ENCODE results near the gene CCDC182. TPM values are rescaled to one million over a fixed set of nuclear protein-coding genes. Genes with fewer than 3 reads are reported as not detected.

CCDC182 gene
- not detected for total RNA-seq

DNA sequence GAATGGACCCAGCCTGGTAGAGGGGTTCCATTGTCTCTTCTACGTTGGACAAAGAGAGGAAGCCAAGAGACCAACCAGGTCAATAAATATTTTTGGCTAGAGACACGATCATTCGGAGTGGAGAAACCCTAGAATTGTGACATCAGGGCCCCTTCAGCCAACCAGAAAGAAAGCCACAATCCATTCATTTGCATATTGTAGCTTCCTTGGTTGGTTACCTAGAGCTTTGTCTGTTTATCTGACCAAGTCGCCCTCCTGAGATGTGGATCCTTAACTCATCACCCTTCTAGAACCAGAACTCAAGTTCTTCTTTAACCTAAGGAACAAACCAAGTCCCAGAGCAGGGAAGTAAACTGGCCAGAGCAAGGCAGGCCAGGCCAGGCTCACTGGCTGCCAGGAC lies at the start of gene CCDC182:
TSS of gene CCDC182 (minus strand) at position 58 of the 400 bp plus-strand sequence. CDS start at position 31, 27 bp downstream.
- Histone ChIP-seq H3K27me3 (peaks cover 8% of the 10 kb centered on the region), H3K27ac (no peak within 1 kb of the TSS), H3K4me1 (peaks cover 0 to 2% (median 0%) of the 10 kb centered on the region in 3 donors), H3K36me3 (no peaks in the 10 kb centered on the region), H3K9me3 (no peaks in the 10 kb centered on the region), H3K4me3 (no peak within 1 kb of the TSS)
- no peak for TF ChIP-seq CTCF (IDR thresholded peaks at IDR 0.05)
- ATAC-seq = no peak
- WGBS, 2 donors (ENCODE audit: low coverage in 1 of 2) = 66% methylated on average over 4 of the region's 4 CpGs; no CpG with 5 or more reads in 1 of the 2 donors

DNA sequence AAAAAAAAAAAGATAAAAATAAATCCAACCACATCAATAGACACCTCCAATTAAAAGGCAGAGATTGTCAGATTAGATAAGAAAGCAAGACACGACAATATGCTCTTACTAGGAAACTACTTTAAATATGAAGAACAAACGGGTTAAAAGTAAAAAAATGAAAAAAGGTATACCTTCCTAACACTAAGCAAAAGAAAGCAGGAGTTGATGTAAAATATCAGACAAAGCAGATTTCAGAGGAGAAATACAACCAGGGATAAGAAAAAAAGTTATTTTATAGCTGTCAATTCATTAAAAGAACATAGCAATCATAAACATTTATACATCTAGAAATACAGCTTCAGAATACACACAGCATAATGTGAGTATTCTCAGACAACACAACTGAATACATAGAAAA lies 49.7 kb upstream of the CCDC182 start:
- H3K27me3 ChIP-seq = no peaks in the 10 kb centered on the region
- ATAC-seq = no peak
- no peaks in the 10 kb centered on the region for H3K36me3 ChIP-seq
- no peaks in the 10 kb centered on the region for H3K9me3 ChIP-seq
- WGBS, 2 donors (ENCODE audit: low coverage in 1 of 2) = 34 to 94% methylated on average over 2 of the region's 2 CpGs
- TF ChIP-seq CTCF (IDR thresholded peaks at IDR 0.05) (no peak), EP300 (IDR thresholded peaks at IDR 0.05) (no peak), POLR2A (IDR thresholded peaks at IDR 0.05) (no peak), POLR2AphosphoS5 (IDR thresholded peaks at IDR 0.05) (no peak)
- H3K4me1 ChIP-seq = no peaks in the 10 kb centered on the region
- no peak overlapping the region for H3K27ac ChIP-seq
- H3K4me3 ChIP-seq = no peak overlapping the region

- H3K27ac ChIP-seq = no peak overlapping the region
- no peaks in the 10 kb centered on the region for H3K9me3 ChIP-seq
- TF ChIP-seq POLR2AphosphoS5 (IDR thresholded peaks at IDR 0.05) (no peak), EP300 (IDR thresholded peaks at IDR 0.05) (no peak), CTCF (IDR thresholded peaks at IDR 0.05) (no peak), POLR2A (IDR thresholded peaks at IDR 0.05) (no peak)
- H3K4me3 ChIP-seq = no peak overlapping the region
- no peaks in the 10 kb centered on the region for H3K36me3 ChIP-seq
- 62 to 71% methylated on average over 3 to 4 of the region's 4 CpGs for whole genome bisulfite sequencing, 2 donors (ENCODE audit: low coverage in 1 of 2)
- no peak for ATAC-seq
- peaks cover 0 to 6% (median 0%) of the 10 kb centered on the region in 3 donors for H3K4me1 ChIP-seq
- no peaks in the 10 kb centered on the region for H3K27me3 ChIP-seq
Observed at GRCh38 chr17:57788725-57789124, 43.6 kb upstream of the CCDC182 start.

DNA sequence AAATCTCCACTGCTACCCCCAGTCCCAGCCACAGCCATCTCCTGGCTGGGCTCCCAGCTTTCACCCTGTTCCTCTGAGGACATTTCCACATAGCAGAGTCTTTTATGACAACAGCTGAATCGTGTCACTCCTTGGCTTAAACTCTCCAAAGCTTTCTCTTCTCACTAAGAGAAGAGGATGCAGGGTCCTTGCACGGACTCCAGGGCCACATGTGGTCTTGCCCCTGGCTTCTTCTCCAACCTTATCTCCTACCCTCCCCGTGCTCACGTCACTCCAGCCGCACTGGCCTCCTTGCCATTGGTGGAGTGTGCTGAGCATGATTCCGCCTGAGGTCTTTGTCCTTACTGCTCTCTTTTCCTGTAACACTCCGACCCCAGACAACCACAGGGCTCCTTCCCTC lies 39.9 kb upstream of the CCDC182 start:
- ATAC-seq = no peak
- TF ChIP-seq POLR2AphosphoS5 (IDR thresholded peaks at IDR 0.05) (no peak), EP300 (IDR thresholded peaks at IDR 0.05) (no peak), CTCF (IDR thresholded peaks at IDR 0.05) (no peak), POLR2A (IDR thresholded peaks at IDR 0.05) (no peak)
- 65 to 79% methylated on average over 4 to 7 of the region's 7 CpGs for WGBS, 2 donors (ENCODE audit: low coverage in 1 of 2)

DNA sequence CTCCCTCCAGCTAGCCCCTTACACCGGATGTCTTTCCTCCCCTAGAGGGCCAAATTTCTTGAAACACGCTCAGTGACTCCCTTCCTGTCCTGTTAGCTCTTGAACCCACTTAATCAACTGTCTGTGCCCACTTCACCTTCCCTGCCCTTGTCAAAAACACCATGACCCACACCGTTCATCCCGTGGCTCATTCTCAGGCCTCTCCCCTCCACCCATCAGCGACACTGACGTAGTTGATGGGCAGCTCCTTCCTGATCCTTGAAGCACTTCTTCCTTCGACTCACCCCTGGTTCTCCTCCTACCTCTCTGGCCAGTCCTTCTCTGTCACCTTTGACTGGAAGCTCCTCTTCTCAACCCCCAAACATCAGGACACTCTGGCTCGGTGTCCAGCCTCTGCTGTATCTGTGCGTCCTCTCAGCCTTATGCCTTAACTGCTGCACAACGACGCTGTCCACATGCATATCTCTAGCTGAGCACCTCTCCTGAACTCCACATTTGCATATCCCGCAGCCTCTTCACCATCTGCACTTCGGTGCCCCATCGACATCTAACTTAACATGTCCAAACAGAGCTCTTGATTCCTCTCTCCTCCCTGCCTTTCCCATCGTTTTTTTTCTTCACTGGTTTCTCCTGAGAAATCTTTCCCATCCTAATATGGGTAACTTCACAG lies 39.3 kb upstream of the CCDC182 start:
- Histone ChIP-seq H3K4me1 (peaks cover 0 to 24% (median 7%) of the 10 kb centered on the region in 3 donors), H3K27ac (no peak overlapping the region), H3K36me3 (no peaks in the 10 kb centered on the region), H3K4me3 (no peak overlapping the region), H3K27me3 (peaks cover 17% of the 10 kb centered on the region), H3K9me3 (no peaks in the 10 kb centered on the region)
- ATAC-seq = no peak
- TF ChIP-seq EP300 (IDR thresholded peaks at IDR 0.05) (no peak), POLR2A (IDR thresholded peaks at IDR 0.05) (no peak), POLR2AphosphoS5 (IDR thresholded peaks at IDR 0.05) (no peak), CTCF (IDR thresholded peaks at IDR 0.05) (no peak)
- WGBS, 2 donors (ENCODE audit: low coverage in 1 of 2) = 71 to 77% methylated on average over 7 to 15 of the region's 15 CpGs

More for the DNA sequence above, 39.9 kb upstream of the CCDC182 start:
- H3K36me3 ChIP-seq = no peaks in the 10 kb centered on the region
- H3K27ac ChIP-seq = no peak overlapping the region
- H3K4me3 ChIP-seq = no peak overlapping the region
- H3K27me3 ChIP-seq = peaks cover 17% of the 10 kb centered on the region
- H3K4me1 ChIP-seq = peaks cover 0 to 24% (median 7%) of the 10 kb centered on the region in 3 donors
- no peaks in the 10 kb centered on the region for H3K9me3 ChIP-seq
